HEK293 (cell line): ENCODE measurements around the gene NR2C2.

Source experiments
- GLIS1 ChIP-seq: fragments of 450-650 bp; formaldehyde crosslinking; IDR thresholded peaks from 2 replicates; pipeline ENCODE4 v1.5.1; 2016; ENCODE audit warnings: missing biosample characterization, missing genetic modification characterization
- GLIS2 ChIP-seq: fragments of 450-650 bp; formaldehyde crosslinking; IDR thresholded peaks from 2 replicates; pipeline ENCODE4 v1.5.1; 2016; ENCODE audit warnings: missing biosample characterization, missing genetic modification characterization
- KLF1 ChIP-seq: fragments of 450-650 bp; formaldehyde crosslinking; IDR thresholded peaks from 2 replicates; pipeline ENCODE4 v1.5.1; 2016; ENCODE audit warnings: missing biosample characterization, missing genetic modification characterization
- MEIS1 ChIP-seq: sonication (generic); formaldehyde crosslinking; IDR thresholded peaks from 2 replicates; pipeline ENCODE4 v1.8.1; 2022; ENCODE audit warnings: missing genetic modification reagents, mild to moderate bottlenecking, borderline replicate concordance
- MYNN ChIP-seq: fragments of 450-650 bp; formaldehyde crosslinking; IDR thresholded peaks from 2 replicates; pipeline ENCODE4 v1.5.1; 2016; ENCODE audit warnings: missing biosample characterization, missing genetic modification characterization, borderline replicate concordance
- MZF1 ChIP-seq: fragments of 450-650 bp; formaldehyde crosslinking; IDR thresholded peaks from 2 replicates; pipeline ENCODE4 v1.5.1; 2017; ENCODE audit warnings: missing biosample characterization, missing genetic modification characterization, borderline replicate concordance
- REPIN1 ChIP-seq: fragments of 450-650 bp; formaldehyde crosslinking; IDR thresholded peaks from 2 replicates; pipeline ENCODE4 v1.5.1; 2017; ENCODE audit warnings: missing biosample characterization, missing genetic modification characterization, low read depth
- TCF7L2 ChIP-seq: IDR thresholded peaks from 2 replicates; pipeline ENCODE4 v1.6.1; 2011; ENCODE audit warnings: low read depth, mild to moderate bottlenecking, inconsistent platforms, low read length, moderate library complexity, borderline replicate concordance
- ZBTB48 ChIP-seq: fragments of 450-650 bp; formaldehyde crosslinking; IDR thresholded peaks from 2 replicates; pipeline ENCODE4 v1.5.1; 2016; ENCODE audit warnings: missing biosample characterization, missing genetic modification characterization
- ZEB2 ChIP-seq: fragments of 450-650 bp; formaldehyde crosslinking; IDR thresholded peaks from 2 replicates; pipeline ENCODE4 v1.5.1; 2016; ENCODE audit warnings: missing biosample characterization, missing genetic modification characterization
- ZNF112 ChIP-seq: fragments of 450-650 bp; formaldehyde crosslinking; IDR thresholded peaks from 2 replicates; pipeline ENCODE4 v1.5.0; 2017; ENCODE audit warnings: missing biosample characterization, missing genetic modification characterization
- ZNF157 ChIP-seq: fragments of 450-650 bp; formaldehyde crosslinking; IDR thresholded peaks from 2 replicates; pipeline ENCODE4 v1.5.1; 2016; ENCODE audit warnings: missing biosample characterization, missing genetic modification characterization
- ZNF16 ChIP-seq: fragments of 450-650 bp; formaldehyde crosslinking; IDR thresholded peaks from 2 replicates; pipeline ENCODE4 v1.5.1; 2016; ENCODE audit warnings: low read depth, missing biosample characterization, missing genetic modification characterization
- ZNF2 ChIP-seq: fragments of 450-650 bp; formaldehyde crosslinking; IDR thresholded peaks from 2 replicates; pipeline ENCODE4 v1.5.1; 2016; ENCODE audit warnings: missing biosample characterization, missing genetic modification characterization
- ZNF311 ChIP-seq: fragments of 450-650 bp; formaldehyde crosslinking; IDR thresholded peaks from 2 replicates; pipeline ENCODE4 v1.5.1; 2017; ENCODE audit warnings: missing biosample characterization, missing genetic modification characterization, borderline replicate concordance
- ZNF324 ChIP-seq: fragments of 450-650 bp; formaldehyde crosslinking; IDR thresholded peaks from 2 replicates; pipeline ENCODE4 v1.5.1; 2016; ENCODE audit warnings: missing biosample characterization, missing genetic modification characterization
- ZNF426 ChIP-seq: fragments of 450-650 bp; formaldehyde crosslinking; IDR thresholded peaks from 2 replicates; pipeline ENCODE4 v1.5.1; 2017; ENCODE audit warnings: missing biosample characterization, missing genetic modification characterization, mild to moderate bottlenecking, inconsistent platforms, moderate library complexity
- ZNF521 ChIP-seq: fragments of 450-650 bp; formaldehyde crosslinking; IDR thresholded peaks from 2 replicates; pipeline ENCODE4 v1.5.1; 2017; ENCODE audit warnings: missing biosample characterization, mild to moderate bottlenecking, missing genetic modification characterization
- ZNF600 ChIP-seq: fragments of 450-650 bp; formaldehyde crosslinking; IDR thresholded peaks from 2 replicates; pipeline ENCODE4 v1.5.1; 2016; ENCODE audit warnings: missing biosample characterization, missing genetic modification characterization
- ZNF629 ChIP-seq: fragments of 450-650 bp; formaldehyde crosslinking; IDR thresholded peaks from 2 replicates; pipeline ENCODE4 v1.5.1; 2017; ENCODE audit warnings: missing biosample characterization, missing genetic modification characterization
- ZNF645 ChIP-seq: fragments of 450-650 bp; formaldehyde crosslinking; IDR thresholded peaks from 2 replicates; pipeline ENCODE4; 2016; ENCODE audit warnings: missing biosample characterization, missing genetic modification characterization
- ZNF654 ChIP-seq: fragments of 450-650 bp; formaldehyde crosslinking; IDR thresholded peaks from 2 replicates; pipeline ENCODE4 v1.5.1; 2016; ENCODE audit warnings: low read depth, missing biosample characterization, missing genetic modification characterization
- ZNF660 ChIP-seq: fragments of 450-650 bp; IDR thresholded peaks from 2 replicates; pipeline ENCODE4 v1.5.1; 2018; ENCODE audit warnings: missing biosample characterization, mild to moderate bottlenecking, missing genetic modification characterization
- ZNF670 ChIP-seq: fragments of 450-650 bp; formaldehyde crosslinking; IDR thresholded peaks from 2 replicates; pipeline ENCODE4 v1.5.1; 2016; ENCODE audit warnings: missing biosample characterization, missing genetic modification characterization, low read depth
- ZNF837 ChIP-seq: fragments of 450-650 bp; formaldehyde crosslinking; IDR thresholded peaks from 2 replicates; pipeline ENCODE4 v1.5.1; 2016; ENCODE audit warnings: missing biosample characterization, missing genetic modification characterization
- ZNF843 ChIP-seq: fragments of 450-650 bp; formaldehyde crosslinking; IDR thresholded peaks from 2 replicates; pipeline ENCODE4 v1.5.1; 2016; ENCODE audit warnings: missing biosample characterization, missing genetic modification characterization
- ZSCAN23 ChIP-seq: fragments of 450-650 bp; formaldehyde crosslinking; IDR thresholded peaks from 2 replicates; pipeline ENCODE4 v1.5.1; 2016; ENCODE audit warnings: missing biosample characterization, missing genetic modification characterization
- ZSCAN5A ChIP-seq: fragments of 450-650 bp; formaldehyde crosslinking; IDR thresholded peaks from 2 replicates; pipeline ENCODE4 v1.5.1; 2016; ENCODE audit warnings: missing biosample characterization, missing genetic modification characterization
- TF ChIP-seq, protein P1 (sequence below): fragments of 450-650 bp; formaldehyde crosslinking; IDR thresholded peaks from 2 replicates; pipeline ENCODE4 v1.5.1; 2016; ENCODE audit warnings: missing biosample characterization, missing genetic modification characterization
- TF ChIP-seq, protein P2 (sequence below): fragments of 450-650 bp; formaldehyde crosslinking; IDR thresholded peaks from 2 replicates; pipeline ENCODE4 v1.5.1; 2016; ENCODE audit warnings: missing biosample characterization, missing genetic modification characterization
- TF ChIP-seq, protein P3 (sequence below): fragments of 450-650 bp; formaldehyde crosslinking; IDR thresholded peaks from 2 replicates; pipeline ENCODE4 v1.5.1; 2016; ENCODE audit warnings: missing biosample characterization, missing genetic modification characterization
- TF ChIP-seq, protein P4 (sequence below): fragments of 450-650 bp; formaldehyde crosslinking; IDR thresholded peaks from 2 replicates; pipeline ENCODE4 v1.5.1; 2016; ENCODE audit warnings: missing biosample characterization, missing genetic modification characterization

Gene NR2C2

GRCh38 chr3:14925729-14926591 is 21.4 kb upstream of the NR2C2 start (continued):
- TF ChIP-seq, protein P1, sequence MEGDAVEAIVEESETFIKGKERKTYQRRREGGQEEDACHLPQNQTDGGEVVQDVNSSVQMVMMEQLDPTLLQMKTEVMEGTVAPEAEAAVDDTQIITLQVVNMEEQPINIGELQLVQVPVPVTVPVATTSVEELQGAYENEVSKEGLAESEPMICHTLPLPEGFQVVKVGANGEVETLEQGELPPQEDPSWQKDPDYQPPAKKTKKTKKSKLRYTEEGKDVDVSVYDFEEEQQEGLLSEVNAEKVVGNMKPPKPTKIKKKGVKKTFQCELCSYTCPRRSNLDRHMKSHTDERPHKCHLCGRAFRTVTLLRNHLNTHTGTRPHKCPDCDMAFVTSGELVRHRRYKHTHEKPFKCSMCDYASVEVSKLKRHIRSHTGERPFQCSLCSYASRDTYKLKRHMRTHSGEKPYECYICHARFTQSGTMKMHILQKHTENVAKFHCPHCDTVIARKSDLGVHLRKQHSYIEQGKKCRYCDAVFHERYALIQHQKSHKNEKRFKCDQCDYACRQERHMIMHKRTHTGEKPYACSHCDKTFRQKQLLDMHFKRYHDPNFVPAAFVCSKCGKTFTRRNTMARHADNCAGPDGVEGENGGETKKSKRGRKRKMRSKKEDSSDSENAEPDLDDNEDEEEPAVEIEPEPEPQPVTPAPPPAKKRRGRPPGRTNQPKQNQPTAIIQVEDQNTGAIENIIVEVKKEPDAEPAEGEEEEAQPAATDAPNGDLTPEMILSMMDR: peak; percentile 68; the same call in 1 of the 2 replicates
- TF ChIP-seq ZNF654 (tag by site-specific recombination): peak; percentile 99
- no peak for TF ChIP-seq GLIS2
- TF ChIP-seq TCF7L2: no peak
- no peak for TF ChIP-seq ZNF311 (tag by site-specific recombination)
- no peak for TF ChIP-seq ZNF16
- TF ChIP-seq, protein P2, sequence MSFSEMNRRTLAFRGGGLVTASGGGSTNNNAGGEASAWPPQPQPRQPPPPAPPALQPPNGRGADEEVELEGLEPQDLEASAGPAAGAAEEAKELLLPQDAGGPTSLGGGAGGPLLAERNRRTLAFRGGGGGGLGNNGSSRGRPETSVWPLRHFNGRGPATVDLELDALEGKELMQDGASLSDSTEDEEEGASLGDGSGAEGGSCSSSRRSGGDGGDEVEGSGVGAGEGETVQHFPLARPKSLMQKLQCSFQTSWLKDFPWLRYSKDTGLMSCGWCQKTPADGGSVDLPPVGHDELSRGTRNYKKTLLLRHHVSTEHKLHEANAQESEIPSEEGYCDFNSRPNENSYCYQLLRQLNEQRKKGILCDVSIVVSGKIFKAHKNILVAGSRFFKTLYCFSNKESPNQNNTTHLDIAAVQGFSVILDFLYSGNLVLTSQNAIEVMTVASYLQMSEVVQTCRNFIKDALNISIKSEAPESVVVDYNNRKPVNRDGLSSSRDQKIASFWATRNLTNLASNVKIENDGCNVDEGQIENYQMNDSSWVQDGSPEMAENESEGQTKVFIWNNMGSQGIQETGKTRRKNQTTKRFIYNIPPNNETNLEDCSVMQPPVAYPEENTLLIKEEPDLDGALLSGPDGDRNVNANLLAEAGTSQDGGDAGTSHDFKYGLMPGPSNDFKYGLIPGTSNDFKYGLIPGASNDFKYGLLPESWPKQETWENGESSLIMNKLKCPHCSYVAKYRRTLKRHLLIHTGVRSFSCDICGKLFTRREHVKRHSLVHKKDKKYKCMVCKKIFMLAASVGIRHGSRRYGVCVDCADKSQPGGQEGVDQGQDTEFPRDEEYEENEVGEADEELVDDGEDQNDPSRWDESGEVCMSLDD (tag by site-specific recombination): no peak
- no peak for TF ChIP-seq ZEB2 (tag by site-specific recombination)
- no peak for TF ChIP-seq ZNF629 (tag by site-specific recombination)
- TF ChIP-seq ZNF112 (tag by site-specific recombination): no peak
- no peak for TF ChIP-seq ZSCAN23 (tag by site-specific recombination)
- no peak for TF ChIP-seq ZSCAN5A (tag by site-specific recombination)
- no peak for TF ChIP-seq ZNF324 (tag by site-specific recombination)
- TF ChIP-seq, protein P3, sequence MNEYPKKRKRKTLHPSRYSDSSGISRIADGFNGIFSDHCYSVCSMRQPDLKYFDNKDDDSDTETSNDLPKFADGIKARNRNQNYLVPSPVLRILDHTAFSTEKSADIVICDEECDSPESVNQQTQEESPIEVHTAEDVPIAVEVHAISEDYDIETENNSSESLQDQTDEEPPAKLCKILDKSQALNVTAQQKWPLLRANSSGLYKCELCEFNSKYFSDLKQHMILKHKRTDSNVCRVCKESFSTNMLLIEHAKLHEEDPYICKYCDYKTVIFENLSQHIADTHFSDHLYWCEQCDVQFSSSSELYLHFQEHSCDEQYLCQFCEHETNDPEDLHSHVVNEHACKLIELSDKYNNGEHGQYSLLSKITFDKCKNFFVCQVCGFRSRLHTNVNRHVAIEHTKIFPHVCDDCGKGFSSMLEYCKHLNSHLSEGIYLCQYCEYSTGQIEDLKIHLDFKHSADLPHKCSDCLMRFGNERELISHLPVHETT (tag by site-specific recombination): no peak
- TF ChIP-seq ZNF426: no peak
- no peak for TF ChIP-seq ZNF837 (tag by site-specific recombination)
- TF ChIP-seq, protein P4, sequence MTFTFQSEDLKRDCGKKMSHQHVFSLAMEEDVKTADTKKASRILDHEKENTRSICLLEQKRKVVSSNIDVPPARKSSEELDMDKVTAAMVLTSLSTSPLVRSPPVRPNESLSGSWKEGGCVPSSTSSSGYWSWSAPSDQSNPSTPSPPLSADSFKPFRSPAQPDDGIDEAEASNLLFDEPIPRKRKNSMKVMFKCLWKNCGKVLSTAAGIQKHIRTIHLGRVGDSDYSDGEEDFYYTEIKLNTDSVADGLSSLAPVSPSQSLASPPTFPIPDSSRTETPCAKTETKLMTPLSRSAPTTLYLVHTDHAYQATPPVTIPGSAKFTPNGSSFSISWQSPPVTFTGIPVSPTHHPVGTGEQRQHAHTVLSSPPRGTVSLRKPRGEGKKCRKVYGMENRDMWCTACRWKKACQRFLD (tag by site-specific recombination): no peak
- no peak for TF ChIP-seq ZBTB48
- no peak for TF ChIP-seq REPIN1 (tag by site-specific recombination)
- TF ChIP-seq ZNF670: no peak
- peak; percentile 46; the same call in 1 of the 2 replicates for TF ChIP-seq ZNF660 (tag by site-specific recombination)
- TF ChIP-seq ZNF2: peak; percentile 46; the same call in 1 of the 2 replicates
- no peak for TF ChIP-seq MYNN (tag by site-specific recombination)
- TF ChIP-seq MEIS1 (CRISPR knock-in tag): no peak
- no peak for TF ChIP-seq KLF1
- TF ChIP-seq ZNF157 (tag by site-specific recombination): no peak
- peak; percentile 44; the same call in 1 of the 2 replicates for TF ChIP-seq GLIS1 (tag by site-specific recombination)
- no peak for TF ChIP-seq MZF1
- no peak for TF ChIP-seq ZNF600
- TF ChIP-seq ZNF521 (tag by site-specific recombination): no peak
- no peak for TF ChIP-seq ZNF843 (tag by site-specific recombination)
- no peak for TF ChIP-seq ZNF645 (tag by site-specific recombination)
